Activated CD4-positive, alpha-beta T cell treated with anti-CD3 and anti-CD28 coated beads for 1 hour (primary cell): Measurements from ENCODE around the gene WNT3.
"Not testable (repeated sequence)": the region's sequence is repeated elsewhere in the genome, so short reads cannot be mapped to it uniquely, and the experiment has no call there.

ENCODE experiments used
- DNase-seq: peaks from one replicate; pipeline ENCODE4 v3.0.0-alpha.2; 2020

The WNT3 gene

DNA sequence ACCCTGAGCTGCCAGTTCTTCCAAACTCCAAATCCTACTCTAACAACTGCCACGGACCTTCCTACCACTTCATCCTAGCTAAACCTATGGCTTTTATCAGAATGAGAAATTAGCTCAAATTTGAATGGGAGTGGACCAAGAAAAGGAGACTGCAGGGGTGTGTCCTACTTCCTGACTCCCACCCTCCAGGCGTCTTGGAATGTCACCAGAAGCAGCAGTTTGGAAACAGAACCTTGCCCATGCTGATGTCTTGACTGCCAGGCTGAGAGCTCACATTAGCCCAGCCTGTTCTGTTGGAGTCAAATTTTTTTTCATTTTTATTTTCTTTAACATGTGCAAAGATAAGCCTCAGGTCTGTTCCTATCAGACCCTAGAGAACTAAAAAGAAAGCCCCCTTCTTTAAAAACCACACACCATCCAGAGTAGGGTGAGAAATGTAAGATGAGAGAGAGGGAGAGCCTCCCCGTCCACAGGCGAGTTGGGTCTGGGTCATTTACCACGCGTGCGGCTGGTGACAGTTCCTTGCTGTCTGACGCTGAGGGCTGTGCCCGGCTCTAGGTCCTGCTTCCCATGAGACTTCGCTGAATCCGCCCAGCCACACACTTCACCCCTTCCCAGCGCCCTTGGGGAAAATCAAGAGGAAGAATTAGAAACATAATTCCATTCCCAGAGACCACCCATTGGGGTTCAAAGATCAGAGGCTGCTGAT is 54.3 kb downstream of the WNT3 start:
- no peak for DNase-seq

DNA sequence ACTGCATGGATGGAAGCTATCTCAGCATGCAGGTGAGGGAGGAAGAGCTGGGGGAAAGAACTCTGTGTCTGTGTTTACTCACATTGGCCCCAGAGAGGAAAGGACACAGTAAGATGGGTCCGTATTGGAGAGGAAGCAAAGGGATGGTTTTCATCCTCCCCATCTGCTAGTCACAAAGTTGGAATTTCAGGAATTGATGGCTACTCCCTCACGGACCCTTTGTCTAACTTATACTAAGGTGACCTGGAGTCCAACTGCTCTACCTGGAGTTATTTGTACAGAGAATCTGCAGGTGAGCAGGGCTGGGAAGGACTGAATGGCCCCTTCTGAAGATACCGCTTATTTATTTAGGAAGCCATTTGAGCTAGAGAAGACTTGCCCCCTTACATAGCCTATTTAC is 55.1 kb downstream of the WNT3 start:
- no peak for DNase-seq

DNA sequence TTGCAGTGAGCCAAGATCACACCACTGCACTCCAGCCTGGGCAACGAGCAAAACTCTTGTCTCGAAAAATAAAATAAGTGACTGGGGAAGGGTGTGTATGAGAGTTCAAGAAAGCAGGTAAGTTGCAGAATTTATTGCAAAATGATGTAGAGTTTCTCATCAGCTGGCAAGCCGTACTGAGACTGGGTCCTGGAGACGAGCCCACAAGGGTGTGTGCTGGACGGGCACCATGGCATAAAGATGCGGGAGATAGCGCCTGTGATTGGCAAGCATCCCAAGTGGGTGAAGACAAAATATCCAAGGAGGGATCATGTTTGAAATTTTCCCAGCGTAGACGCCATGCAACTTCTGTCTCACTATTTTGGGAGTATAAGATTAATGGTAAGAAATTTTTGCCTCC is 59.4 kb downstream of the WNT3 start:
- no peak for DNase-seq

DNA sequence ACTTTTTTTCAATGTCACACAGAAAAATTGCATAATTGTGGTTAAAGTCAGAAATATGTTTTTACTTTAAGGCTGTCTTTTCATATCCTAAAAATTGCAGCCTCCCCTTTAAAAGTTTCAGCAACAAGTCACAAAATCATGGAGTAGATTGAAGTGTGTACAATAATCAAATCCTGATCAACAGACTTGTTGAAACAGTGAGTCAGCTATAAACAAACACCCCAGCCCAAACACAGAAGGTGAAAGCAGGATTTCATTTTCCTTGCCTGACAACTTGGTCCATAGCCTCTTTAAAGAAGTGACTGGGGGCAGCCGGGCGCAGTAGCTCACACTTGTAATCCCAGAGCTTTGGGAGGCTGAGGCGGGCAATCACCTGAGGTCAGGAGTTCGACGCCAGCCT is 59.9 kb downstream of the WNT3 start:
- no peak for DNase-seq

DNA sequence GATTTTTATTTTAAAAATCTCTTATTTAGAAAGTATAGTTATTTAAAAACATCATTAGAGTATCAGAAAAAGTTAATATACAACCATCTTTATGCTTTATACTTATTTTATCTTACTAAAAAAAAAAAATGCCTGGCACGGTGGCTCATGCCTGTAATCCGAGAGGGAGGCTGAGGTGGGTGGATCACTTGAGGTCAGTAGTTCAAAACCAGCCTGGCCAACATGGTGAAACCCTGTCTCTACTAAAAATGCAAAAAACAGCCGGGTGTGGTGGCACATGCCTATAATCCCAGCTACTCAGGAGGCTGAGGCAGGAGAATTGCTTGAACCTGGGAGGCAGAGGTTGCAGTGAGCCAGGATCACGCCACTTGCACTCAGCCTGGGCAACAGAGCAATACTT is 60.9 kb downstream of the WNT3 start:
- DNase-seq = not testable (repeated sequence)

DNA sequence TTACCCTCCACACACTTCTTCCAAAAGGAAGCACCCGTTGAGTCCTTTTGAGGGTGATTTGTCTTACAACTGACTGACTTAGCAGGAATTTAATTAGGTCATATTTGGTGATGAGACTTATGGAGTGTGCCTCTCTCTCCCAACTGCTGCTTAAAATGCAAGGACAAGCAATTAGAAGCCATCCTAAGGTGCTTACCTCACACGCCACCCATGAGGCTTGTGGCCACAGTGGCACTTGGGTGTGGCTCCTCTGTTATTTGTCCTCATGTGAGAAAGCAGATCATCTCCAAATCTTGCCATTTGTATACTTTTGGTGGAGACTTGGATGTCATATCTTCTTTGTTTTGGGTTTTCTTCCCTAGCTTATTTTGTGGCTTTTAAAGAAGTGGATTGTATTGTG is 61.6 kb downstream of the WNT3 start:
- DNase-seq = no peak

DNA sequence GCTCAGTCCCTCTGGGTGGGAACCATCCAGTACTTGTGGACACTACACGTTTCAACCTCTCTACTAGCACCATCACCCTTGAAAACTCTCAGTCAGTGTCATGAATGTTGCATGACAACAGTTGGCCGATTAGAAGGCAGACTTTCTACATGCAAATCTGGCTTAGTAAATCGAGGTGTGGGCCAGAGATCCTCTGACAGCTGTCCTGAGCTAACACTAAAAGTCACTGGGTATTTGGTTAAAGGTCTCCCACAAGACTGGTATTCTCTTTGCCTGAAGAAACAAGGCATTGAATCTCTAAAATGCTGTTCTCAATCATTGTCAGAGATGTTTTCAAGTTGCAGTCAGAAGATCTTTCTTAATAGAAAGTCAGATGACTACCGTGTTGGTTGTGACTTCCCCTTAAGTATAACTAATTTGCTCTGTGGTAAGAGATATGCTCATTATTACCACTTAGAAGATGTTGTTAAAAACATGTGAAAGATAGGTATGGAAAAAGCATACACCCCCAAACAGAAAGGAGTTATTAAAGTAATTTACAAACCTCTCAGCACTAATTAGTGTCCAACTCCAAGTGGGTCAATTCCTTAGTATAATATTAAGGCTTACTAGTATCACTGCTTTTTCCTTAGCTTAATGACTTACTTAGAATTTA is 62.3 kb downstream of the WNT3 start:
- no peak for DNase-seq

DNA sequence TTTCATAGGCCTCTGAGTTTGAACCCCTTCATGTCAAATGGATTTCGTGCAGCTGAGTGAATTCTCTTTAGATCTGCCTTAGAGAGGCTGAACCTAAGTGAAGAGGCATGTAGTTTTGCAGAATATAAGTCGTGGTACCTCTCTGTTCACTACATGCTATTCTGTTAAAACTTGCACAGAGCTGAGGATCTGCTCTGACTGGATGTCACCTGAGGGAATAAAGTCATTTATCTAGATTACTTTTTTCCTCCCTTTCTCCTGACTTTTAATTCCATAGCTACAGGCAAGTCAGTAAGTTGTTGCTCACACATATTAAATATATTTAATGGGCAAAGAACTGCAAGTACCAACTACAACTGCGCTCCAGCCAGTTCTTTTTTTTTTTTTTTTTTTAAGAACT is 64.7 kb downstream of the WNT3 start:
- DNase-seq = no peak

DNA sequence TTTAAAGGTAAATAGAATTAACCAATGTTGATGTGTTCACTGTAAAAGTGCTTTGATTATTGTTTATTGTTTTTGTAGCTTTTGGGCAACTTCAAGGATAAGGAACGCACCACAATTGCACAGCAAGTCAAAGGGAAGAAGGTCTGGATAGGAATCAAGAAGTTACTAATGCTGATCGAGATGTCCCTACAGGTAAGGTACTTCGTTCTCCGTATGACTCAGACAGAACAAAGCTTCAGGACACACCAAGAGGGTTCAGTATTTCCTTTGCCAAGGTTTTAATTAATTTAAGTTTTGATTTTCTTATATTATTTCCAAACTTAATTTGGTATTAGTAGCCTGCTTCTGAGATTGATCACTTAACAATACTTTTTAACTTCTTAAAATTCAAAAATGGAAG is 67.1 kb downstream of the WNT3 start:
- no peak for DNase-seq

DNA sequence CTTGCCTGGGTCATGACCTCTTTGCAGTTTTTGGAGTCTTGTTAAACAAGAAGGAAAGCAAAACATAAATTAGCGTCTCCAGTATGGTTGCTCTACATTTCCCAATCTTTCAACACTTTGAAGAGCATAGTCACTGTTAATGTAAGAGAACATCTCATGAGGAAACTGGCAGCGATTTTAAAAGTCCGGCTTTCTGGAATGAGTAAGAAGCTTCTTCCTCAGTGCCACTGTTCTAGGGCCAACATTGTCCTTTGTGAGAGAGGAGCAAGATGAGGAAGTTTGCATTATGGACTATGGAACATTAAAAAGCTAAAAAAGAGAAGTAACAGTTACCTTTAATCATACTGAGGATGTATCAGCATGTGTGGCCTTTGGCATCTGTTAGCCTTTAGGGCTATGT is 73.1 kb downstream of the WNT3 start:
- DNase-seq = no peak

DNA sequence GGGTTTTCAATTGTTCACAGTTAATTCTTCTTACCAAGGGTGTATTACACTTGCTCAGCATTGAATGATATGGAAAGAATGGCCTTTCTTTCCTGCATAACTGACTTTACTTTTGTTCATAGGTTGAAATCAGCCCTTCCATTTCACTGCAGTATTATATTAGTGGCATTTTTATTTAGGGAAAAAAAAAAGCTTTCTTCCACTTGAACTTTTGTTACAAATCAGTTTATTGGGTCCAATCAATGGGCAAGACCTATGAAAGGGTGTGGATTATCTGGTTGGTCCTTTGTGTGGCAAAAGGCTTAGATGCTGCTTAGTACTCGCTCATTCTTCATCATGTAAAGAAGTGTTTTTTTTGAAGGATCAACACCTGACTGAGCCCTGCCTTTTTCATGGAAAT is 74.1 kb downstream of the WNT3 start:
- DNase-seq = no peak

DNA sequence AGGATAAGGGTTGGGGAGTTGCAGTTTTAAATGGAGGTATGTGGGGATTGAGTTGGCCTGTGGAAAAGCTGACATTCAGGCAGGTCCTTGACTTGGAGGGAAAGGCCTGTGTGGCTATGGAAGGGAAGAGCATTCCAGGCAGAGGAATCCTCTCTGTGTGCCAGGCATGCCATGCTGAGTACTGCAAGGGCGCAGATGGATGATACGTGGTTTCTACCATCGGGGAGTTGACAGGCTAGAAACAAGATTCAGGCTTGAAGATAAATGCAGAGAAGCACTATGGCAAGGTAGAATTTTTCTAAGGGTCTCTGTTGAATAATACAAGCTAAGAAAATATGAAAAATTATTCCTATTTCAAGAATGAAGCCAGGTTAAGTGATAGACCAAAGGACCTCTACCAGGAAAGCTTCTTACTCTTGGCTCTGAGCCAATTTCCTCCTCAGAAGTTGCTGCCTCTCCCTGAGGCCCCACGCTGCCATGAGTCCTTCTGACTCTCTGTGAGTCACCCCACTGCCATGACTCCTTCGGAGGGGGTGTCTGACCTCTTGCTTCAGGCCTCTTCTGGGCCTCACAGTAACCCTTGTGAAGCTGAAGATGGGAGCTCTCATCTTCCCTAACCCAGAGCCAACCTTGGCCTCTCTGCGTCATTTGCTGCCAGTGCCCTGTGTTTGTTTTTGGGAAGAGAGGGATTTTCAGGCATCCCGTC is 75.8 kb downstream of the WNT3 start:
- DNase-seq = no peak

DNA sequence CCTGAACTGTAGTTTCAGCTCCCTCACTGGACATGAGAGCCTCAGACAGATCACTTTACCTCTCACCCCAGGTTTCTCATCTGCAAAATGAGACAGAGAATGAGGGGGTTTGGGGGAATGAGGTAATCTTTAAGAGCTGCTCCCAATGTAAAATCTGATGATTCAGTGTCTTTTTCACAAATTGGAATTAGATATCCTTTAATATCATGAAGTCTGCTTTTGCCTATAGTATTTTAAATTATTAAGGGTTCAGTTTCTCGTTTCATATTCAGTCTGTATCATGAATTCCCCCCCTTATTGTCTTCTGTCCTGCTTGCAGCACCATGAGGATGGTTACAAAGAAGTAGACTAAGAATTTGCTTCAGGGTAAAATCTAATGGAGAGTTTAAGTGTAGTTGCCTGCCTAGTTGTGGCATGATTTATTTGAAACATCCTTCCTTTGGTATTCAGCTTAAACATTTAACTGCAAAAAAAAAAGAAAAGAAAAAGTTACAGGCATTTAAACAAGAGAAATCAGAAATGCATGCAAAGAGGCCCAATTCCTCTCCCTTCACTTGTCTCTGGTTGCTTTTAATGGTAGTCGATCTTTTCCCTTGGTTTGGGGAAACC is 77.3 kb downstream of the WNT3 start:
- DNase-seq = no peak

DNA sequence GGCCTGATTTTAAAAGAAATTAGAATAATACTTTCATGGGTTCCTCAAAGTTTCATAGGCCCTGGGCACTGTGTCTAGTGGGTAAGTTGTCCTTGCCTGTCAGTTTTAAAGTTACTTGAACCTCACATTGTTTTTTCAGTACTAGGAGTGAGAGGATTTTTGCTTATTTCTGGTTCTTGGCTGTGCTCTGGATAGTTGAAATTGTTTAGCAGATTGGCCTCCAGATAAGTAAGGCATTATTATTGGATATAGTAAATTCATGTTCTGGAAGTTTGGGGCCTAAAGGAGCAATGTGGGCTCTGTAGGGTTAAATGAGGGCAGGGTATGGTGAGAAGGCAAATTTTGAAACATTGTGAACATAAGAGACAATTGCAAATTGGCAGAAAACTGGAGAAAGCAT is 78.5 kb downstream of the WNT3 start:
- no peak for DNase-seq

DNA sequence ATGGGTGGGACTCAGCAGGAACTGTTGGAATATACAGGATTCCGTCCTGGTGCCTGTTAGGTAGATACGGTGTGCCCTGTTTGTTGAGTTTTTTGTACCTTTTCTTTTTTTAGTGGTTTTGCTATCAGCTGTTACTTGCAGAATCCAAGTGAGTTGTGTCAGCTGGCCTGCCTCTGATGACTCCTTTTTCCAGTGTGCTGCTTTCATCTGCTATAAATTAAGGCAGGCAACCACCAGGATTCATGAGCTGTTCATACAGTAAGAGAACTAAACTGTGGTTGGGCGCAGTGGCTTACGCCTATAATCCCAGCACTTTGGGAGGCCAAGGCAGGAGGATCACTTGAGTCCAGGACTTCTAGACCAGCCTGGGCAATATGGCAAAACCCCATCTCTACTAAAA is 79.9 kb downstream of the WNT3 start:
- no peak for DNase-seq

DNA sequence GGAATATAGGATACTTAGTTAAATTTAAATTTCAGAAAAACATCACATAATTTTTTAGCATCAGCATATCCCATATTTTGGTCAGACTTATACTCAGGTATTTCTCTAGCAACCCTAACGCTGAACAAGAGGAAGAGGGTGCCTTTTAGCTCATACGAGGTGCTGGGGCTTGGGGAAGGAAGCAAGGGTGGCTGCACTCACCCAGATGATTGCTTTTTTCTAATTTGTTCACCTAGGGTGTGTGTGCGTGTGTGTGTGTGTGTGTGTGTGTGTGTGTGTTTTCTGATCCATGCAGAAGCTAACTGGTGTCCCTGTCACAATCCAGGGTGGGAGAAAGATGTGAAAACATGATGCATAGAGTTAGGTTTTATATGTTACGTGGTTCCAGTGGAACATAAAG is 81.2 kb downstream of the WNT3 start:
- DNase-seq = no peak

DNA sequence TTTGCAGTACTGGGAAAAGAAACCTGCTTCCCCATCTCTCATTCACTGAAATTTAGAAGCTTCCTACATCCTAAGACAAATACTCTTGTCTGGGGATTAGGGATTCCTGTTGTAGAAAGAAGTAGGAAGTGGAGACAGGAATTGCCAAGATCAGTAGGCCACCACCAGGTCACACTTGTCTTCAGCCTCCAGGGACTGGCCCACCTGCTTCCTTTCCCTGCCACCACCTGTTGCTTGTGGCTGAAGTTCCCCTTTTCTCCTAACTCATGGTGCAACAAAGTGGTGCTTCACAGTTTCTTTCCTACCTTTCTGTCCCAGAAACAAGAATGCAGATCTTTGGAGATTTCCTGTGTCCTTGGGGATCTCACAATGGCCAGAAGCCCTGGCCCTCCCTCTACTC is 82.4 kb downstream of the WNT3 start:
- DNase-seq = no peak

DNA sequence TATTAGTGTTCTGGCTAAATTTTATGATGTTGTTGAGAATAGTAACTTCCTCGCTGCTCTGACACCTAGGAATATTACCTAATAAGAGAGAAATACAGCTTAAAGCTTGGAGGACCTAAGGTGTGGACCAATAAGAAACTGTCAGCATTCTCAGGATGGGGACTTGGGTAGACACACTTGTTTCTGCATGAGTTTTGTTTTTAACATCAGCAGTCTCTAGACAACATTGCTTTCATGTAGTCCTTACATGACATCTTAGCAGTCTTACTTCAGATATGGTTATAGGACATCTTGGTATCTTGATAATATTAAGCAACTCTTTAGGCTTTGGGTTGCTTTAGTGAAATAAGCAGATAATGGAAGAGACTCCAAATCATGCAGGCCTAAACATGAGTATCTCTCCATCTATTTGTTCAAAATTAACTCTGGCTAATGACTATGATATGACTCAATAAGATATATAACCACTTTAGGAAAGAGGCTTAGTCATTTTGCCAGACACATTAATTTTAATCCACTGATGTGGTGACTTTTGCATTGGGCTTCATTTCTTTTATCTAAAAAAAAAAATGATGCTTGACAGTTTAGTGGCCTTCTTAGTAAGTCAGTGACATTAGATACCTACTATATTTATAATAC is 84.5 kb downstream of the WNT3 start:
- no peak for DNase-seq

DNA sequence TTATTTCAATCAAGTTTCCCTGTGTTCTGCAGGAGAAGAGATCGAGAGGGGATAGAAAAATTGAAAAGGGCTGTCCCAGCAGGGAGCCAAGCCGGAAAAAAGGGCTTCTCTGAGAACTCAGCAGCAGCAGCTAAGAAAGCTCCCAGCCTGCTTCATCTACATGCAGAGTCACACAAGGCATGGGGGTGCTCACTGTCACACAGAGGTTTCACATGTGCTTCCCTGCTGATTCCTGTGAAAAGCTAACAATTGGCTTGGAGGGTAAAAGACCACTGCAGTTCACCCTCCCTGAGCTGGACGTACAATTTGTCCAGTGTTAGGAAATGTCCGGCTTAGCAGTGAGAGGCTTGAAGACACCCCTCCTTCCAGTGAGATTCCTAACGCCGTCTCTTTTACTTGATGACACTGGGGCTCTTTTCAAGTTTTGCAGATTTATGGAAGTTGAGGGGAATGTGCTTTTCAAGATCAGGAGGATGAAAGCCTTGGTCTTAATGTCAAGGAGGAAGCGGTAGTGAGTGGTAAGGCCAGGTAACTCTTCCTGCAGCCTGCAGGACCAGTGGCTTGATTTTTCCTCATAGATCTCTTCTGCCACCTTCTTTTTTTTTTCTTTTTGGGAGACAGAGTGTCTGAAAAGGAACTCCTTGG is 85.6 kb downstream of the WNT3 start:
- DNase-seq = no peak

DNA sequence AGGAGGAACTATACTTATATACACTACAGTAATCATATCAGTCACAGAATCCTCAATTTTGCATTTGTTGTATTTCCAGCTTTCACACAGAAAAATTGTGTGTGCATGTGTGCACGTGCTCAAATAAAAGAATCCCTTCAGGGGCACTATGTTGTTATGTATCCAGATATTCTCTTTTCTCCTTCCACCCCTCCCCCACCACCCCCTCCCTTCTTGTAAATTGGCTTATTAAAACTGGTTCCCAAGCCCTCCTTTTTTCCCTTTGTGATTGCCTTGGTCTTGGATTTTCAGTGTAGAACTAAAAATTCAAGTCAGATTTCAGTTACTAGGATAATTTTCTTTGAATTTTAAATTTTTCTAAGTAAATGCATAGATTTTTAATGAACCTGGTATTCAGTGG is 86.3 kb downstream of the WNT3 start:
- DNase-seq = no peak

DNA sequence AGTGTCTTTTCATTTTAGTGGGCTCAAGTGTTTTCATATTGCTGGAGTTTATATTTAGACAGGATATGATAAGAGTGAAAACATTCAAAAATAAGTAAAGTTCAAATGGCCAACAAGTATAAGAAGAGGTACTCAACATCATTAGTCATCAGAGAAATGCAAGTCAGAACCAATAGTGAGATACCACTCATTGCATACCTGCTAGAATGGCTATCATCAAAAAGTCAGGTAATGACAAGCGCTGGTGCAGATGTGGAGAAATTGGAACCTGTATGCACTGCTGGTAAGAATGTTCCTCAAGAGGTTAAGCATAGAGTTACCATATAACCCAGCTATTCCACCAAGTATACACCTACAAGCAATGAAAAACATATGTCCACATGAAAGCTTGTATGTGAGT is 87.8 kb downstream of the WNT3 start:
- DNase-seq = no peak

DNA sequence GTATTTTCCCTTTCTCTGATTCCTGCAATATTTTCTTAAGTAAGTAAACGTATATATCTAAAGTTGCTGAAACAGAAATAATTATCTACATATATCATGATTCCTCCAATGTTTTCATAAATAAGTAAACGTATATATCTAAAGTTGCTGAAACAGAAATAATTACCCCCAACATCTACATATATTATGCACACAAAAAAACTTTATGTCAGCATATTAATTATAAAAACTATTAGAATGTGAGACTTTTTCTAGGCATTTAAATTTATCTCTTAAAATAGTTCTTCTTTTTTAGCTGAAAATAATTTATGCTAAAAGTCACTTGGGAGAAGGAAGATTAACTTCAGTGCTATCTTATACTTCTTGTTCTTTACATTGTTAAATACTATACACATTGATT is 88.5 kb downstream of the WNT3 start:
- DNase-seq = no peak
